Endothelial cell of umbilical vein (primary cell): Measurements from ENCODE around the gene ELANE. TPM values are rescaled to one million over a fixed set of nuclear protein-coding genes. Genes with fewer than 3 reads are reported as not detected.

Experiments used
- BruUV-seq: library from RNA; stranded (reverse); fragments of 400-500 nt; replicated peaks from 2 replicates; lab custom pipeline; 2021; lab: Mats Ljungman, UMichigan
- CTCF ChIA-PET: fragments of 300-600, 350-600 bp; sonication (Branson Sonifier 250); formaldehyde crosslinking; loops from one replicate; lab custom pipeline; 2021; ENCODE audit warnings: antibody characterized with exemption, inconsistent platforms; lab: Charles Lee
- POLR2A ChIA-PET: fragments of 300-600, 350-600 bp; sonication (Branson Sonifier 250); formaldehyde crosslinking; loops from one replicate; lab custom pipeline; 2021; ENCODE audit warnings: antibody characterized with exemption, inconsistent platforms; lab: Charles Lee
- DNase-seq: peaks from one replicate; pipeline ENCODE4 v3.0.0-alpha.2; 2011; ENCODE audit warnings: low read depth, low spot score
- FAIRE-seq: peaks from 2 replicates; lab custom pipeline; 2011; peaks lifted over from hg19 to GRCh38; lab: Jason Lieb, UNC
- H2AFZ ChIP-seq: 2 replicates; pipeline ENCODE4 v1.6.0; 2012; ENCODE audit warnings: low read depth, low read length, control low read depth, inconsistent platforms
- H3K27ac ChIP-seq: 2 replicates; pipeline ENCODE4 v1.5.1; 2011; ENCODE audit warnings: low read depth, mild to moderate bottlenecking, control low read depth, low read length, moderate library complexity; ENCODE audit not compliant: insufficient read depth
- H3K27me3 ChIP-seq, 2 experiments: 2 replicates each; pipeline versions ENCODE4 v1.6.0 to v1.6.1; 2011; ENCODE audit warnings: low read length in 2 of 2, mixed read lengths in 1 of 2; ENCODE audit not compliant: control insufficient read depth in 2 of 2, insufficient read depth in 2 of 2
- H3K36me3 ChIP-seq, 2 experiments: 2 replicates in 1 of 2; 3 replicates in 1 of 2; pipeline ENCODE4 v1.5.1; 2011; ENCODE audit warnings: low read length in 2 of 2, mild to moderate bottlenecking in 1 of 2, moderate library complexity in 1 of 2; ENCODE audit not compliant: control insufficient read depth in 2 of 2, insufficient read depth in 2 of 2; ENCODE audit errors: extremely low read depth in 1 of 2
- H3K4me1 ChIP-seq: 3 replicates; pipeline ENCODE4 v1.5.1; 2011; ENCODE audit warnings: mild to moderate bottlenecking, low read length; ENCODE audit not compliant: control insufficient read depth, insufficient read depth; ENCODE audit errors: extremely low read depth
- H3K4me2 ChIP-seq: 2 replicates; pipeline ENCODE4 v1.6.1; 2011; ENCODE audit warnings: low read length, control low read depth, mixed read lengths; ENCODE audit not compliant: insufficient read depth
- H3K4me3 ChIP-seq, 3 experiments: fragments of 200-600 bp in 1 of 3; sonication (generic), shearing (Covaris generic) in 1 of 3; replicated peaks in 1 of 3; 2 replicates each; pipeline ENCODE4 v1.5.1; 2011 to 2016; ENCODE audit warnings: control low read depth in 3 of 3, low read length in 3 of 3, mild to moderate bottlenecking in 2 of 3, inconsistent platforms in 1 of 3, low read depth in 1 of 3, moderate library complexity in 1 of 3; ENCODE audit not compliant: insufficient read depth in 1 of 3
- H3K79me2 ChIP-seq: 2 replicates; pipeline ENCODE4 v1.6.0; 2012; ENCODE audit warnings: low read length, inconsistent platforms; ENCODE audit not compliant: control insufficient read depth, insufficient read depth
- H3K9ac ChIP-seq: replicated peaks from 2 replicates; pipeline ENCODE3; 2011; ENCODE audit warnings: low read length, control low read depth; ENCODE audit not compliant: insufficient read depth; ENCODE audit errors: extremely low read depth
- H3K9me1 ChIP-seq: replicated peaks from 3 replicates; pipeline ENCODE4 v1.6.0; 2011; ENCODE audit warnings: mild to moderate bottlenecking, low read length; ENCODE audit not compliant: control insufficient read depth, insufficient read depth; ENCODE audit errors: extremely low read depth
- H3K9me3 ChIP-seq: replicated peaks from 2 replicates; pipeline ENCODE4 v1.5.1; 2012; ENCODE audit warnings: low read length, inconsistent platforms; ENCODE audit not compliant: control insufficient read depth, insufficient read depth
- H4K20me1 ChIP-seq: replicated peaks from 2 replicates; pipeline ENCODE3; 2011; ENCODE audit warnings: mild to moderate bottlenecking, low read length; ENCODE audit not compliant: control insufficient read depth, insufficient read depth; ENCODE audit errors: extremely low read depth
- EZH2 ChIP-seq: IDR thresholded peaks from 2 replicates; pipeline ENCODE4 v1.6.1; 2012; ENCODE audit warnings: borderline replicate concordance, low read depth, mild to moderate bottlenecking, moderate library complexity, low read length, inconsistent platforms; ENCODE audit not compliant: severe bottlenecking
- FOS ChIP-seq: IDR thresholded peaks from 2 replicates; pipeline ENCODE4 v1.6.1; 2011; ENCODE audit warnings: mild to moderate bottlenecking, low read length, moderate library complexity, borderline replicate concordance; ENCODE audit not compliant: insufficient read depth
- GATA2 ChIP-seq: IDR thresholded peaks from 2 replicates; pipeline ENCODE4 v1.7.0; 2011; ENCODE audit warnings: low read depth, mild to moderate bottlenecking, moderate library complexity, mixed read lengths, low read length; ENCODE audit not compliant: insufficient read length, insufficient read depth
- JUN ChIP-seq: IDR thresholded peaks from 2 replicates; pipeline ENCODE4 v1.6.1; 2011; ENCODE audit warnings: borderline replicate concordance, low read depth; ENCODE audit not compliant: insufficient read length, insufficient read depth
- MYC ChIP-seq: IDR thresholded peaks from one replicate; pipeline ENCODE4 v1.6.1; 2011; ENCODE audit warnings: mild to moderate bottlenecking, low read depth, low read length
- POLR2A ChIP-seq: IDR thresholded peaks from 2 replicates; pipeline ENCODE4 v1.6.1; 2012; ENCODE audit warnings: low read depth, mild to moderate bottlenecking, control low read depth, low read length
- POLR2AphosphoS5 ChIP-seq: IDR thresholded peaks from 2 replicates; pipeline ENCODE4 v1.6.1; 2012; ENCODE audit warnings: low read depth, mild to moderate bottlenecking, control low read depth, low read length, moderate library complexity; ENCODE audit not compliant: insufficient read depth
- dilution Hi-C: fragments of 300-500 bp; cut with MboI; formaldehyde crosslinking; loops from one replicate; pipeline ENCODE4 v1.15.0; 2019; ENCODE audit warnings: low sequenced_read_pairs; ENCODE audit not compliant: extremely low pct_ligation_motif_present
- intact Hi-C: fragments of 100-400 bp; cut with micrococcal nuclease; formaldehyde crosslinking; loops from one replicate; pipeline ENCODE4 v1.10.0; 2022
- polyA plus RNA-seq, 4 experiments: library from polyadenylated mRNA; depleted of rRNA in 3 of 4; stranded (reverse) in 3 of 4; unstranded in 1 of 4; fragments of >200 nt; gene quantifications; 2 replicates each; pipeline versions ENCODE4 v1.2.1 to v1.2.3, GENCODE V29; 2011 to 2012; ENCODE audit warnings: missing spikeins in 1 of 4
- total RNA-seq: library from RNA; stranded (reverse); gene quantifications from 2 replicates; pipeline ENCODE4 v1.2.3, GENCODE V29; 2021
- TF ChIP-seq, protein P1 (sequence below), 2 donors: IDR thresholded peaks; 1 replicate in 1 of 2; 2 replicates in 1 of 2; pipeline ENCODE4 v1.5.1; 2011; ENCODE audit warnings: low read length in 2 of 2, mild to moderate bottlenecking in 2 of 2, moderate library complexity in 2 of 2, control low read depth in 1 of 2, inconsistent platforms in 1 of 2, low read depth in 1 of 2; ENCODE audit not compliant: insufficient read depth in 1 of 2; ENCODE audit errors: extremely low read depth in 1 of 2
- TF ChIP-seq, protein P2 (sequence below): IDR thresholded peaks from 2 replicates; pipeline ENCODE4 v1.6.1; 2011; ENCODE audit not compliant: insufficient read depth, insufficient read length

ELANE gene
- total and polyA plus RNA-seq, 2 donors (not counting 3 experiments of a cell fraction or from before 2014, with no cell fraction given), result not detected

DNA sequence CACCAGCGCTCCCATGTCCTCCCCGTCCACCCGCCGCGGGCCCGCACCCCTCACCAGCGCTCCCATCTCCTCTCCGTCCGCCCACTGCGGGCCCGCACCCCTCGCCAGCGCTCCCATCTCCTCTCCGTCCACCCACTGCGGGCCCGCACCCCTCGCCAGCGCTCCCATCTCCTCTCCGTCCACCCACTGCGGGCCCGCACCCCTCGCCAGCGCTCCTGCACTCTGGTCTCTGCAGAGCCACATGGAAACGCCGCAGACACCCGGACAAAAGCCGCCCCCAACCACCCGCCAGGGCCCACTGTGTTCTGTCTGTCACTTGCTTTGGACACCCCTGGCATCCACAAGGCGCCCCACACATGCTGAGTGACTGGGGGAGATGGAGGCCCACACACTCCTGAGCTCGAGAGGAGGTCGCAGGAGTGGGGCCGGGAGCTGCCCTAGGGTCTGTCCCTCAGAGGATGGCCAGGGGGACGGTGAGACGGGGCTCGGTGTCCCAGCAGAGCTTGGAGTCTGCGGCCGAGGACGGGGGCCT lies 14.7 kb downstream of the ELANE start:
- H3K9me3 ChIP-seq, result no peaks in the 10 kb centered on the region
- no peak overlapping the region for H3K4me3 ChIP-seq
- no peaks in the 10 kb centered on the region for H4K20me1 ChIP-seq
- FAIRE-seq (no peak), DNase-seq (no peak)
- CTCF ChIA-PET, result no interaction called here
- no peak overlapping the region for H3K27ac ChIP-seq
- H3K9ac ChIP-seq, result no peak overlapping the region
- H3K79me2 ChIP-seq, result no peaks in the 10 kb centered on the region
- peaks cover 0 to 11% of the 10 kb centered on the region in 2 experiments for H3K36me3 ChIP-seq
- H3K27me3 ChIP-seq, result no peaks in the 10 kb centered on the region
- POLR2A ChIA-PET, result no interaction called here
- intact Hi-C loops (no loop called here), dilution Hi-C loops (no loop called here)
- H3K4me1 ChIP-seq, result peaks cover 9% of the 10 kb centered on the region
- no peak for TF ChIP-seq POLR2A
- no peak for TF ChIP-seq MYC
- TF ChIP-seq EZH2, result no peak
- TF ChIP-seq, protein P1, sequence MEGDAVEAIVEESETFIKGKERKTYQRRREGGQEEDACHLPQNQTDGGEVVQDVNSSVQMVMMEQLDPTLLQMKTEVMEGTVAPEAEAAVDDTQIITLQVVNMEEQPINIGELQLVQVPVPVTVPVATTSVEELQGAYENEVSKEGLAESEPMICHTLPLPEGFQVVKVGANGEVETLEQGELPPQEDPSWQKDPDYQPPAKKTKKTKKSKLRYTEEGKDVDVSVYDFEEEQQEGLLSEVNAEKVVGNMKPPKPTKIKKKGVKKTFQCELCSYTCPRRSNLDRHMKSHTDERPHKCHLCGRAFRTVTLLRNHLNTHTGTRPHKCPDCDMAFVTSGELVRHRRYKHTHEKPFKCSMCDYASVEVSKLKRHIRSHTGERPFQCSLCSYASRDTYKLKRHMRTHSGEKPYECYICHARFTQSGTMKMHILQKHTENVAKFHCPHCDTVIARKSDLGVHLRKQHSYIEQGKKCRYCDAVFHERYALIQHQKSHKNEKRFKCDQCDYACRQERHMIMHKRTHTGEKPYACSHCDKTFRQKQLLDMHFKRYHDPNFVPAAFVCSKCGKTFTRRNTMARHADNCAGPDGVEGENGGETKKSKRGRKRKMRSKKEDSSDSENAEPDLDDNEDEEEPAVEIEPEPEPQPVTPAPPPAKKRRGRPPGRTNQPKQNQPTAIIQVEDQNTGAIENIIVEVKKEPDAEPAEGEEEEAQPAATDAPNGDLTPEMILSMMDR (IDR thresholded peaks at IDR 0.05; ENCODE audit: extremely low read depth in 1 of 2, insufficient read depth in 1 of 2, low read depth in 1 of 2, low read length in 2 of 2), result no peak
- no peak for TF ChIP-seq GATA2
- TF ChIP-seq JUN, result no peak
- TF ChIP-seq, protein P2, sequence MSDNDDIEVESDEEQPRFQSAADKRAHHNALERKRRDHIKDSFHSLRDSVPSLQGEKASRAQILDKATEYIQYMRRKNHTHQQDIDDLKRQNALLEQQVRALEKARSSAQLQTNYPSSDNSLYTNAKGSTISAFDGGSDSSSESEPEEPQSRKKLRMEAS, result no peak
- TF ChIP-seq FOS, result no peak
- no peak for TF ChIP-seq POLR2AphosphoS5
- no peaks in the 10 kb centered on the region for H3K9me1 ChIP-seq
- no TSS peak for BruUV-seq
- no peak overlapping the region for H3K4me2 ChIP-seq
- no peak overlapping the region for H2AFZ ChIP-seq
